GM18498 (cell line): ENCODE results near the gene DMXL2.
"Not testable (repeated sequence)": the region's sequence is repeated elsewhere in the genome, so short reads cannot be mapped to it uniquely, and the experiment has no call there.

Experiments used
- ATAC-seq: cut with Tn5 transposase; IDR thresholded peaks from one replicate; pipeline ENCODE4 v1.9.1; 2021; ENCODE audit warnings: mild to moderate bottlenecking, moderate library complexity; ENCODE audit not compliant: unreplicated experiment

DMXL2 gene

GRCh38 chr15:51579012-51579411, 43.6 kb downstream of the DMXL2 start:
- no peak for ATAC-seq

- no peak for ATAC-seq
These were observed 44.8 kb downstream of the DMXL2 start for GRCh38 chr15:51577636-51578304.

GRCh38 chr15:51576911-51577500, 45.6 kb downstream of the DMXL2 start:
- ATAC-seq = no peak

- no peak for ATAC-seq
These were observed 46.2 kb downstream of the DMXL2 start for GRCh38 chr15:51576286-51576850.

GRCh38 chr15:51575775-51576174, 46.8 kb downstream of the DMXL2 start:
- ATAC-seq = no peak

- not testable (repeated sequence) for ATAC-seq
These were observed 49.2 kb downstream of the DMXL2 start for GRCh38 chr15:51573352-51573751.

- not testable (repeated sequence) for ATAC-seq
These were observed 53.4 kb downstream of the DMXL2 start for GRCh38 chr15:51568939-51569784.

- ATAC-seq = no peak
These were observed 61.3 kb downstream of the DMXL2 start for GRCh38 chr15:51561271-51561670.

GRCh38 chr15:51558876-51559275, 63.7 kb downstream of the DMXL2 start:
- ATAC-seq = no peak

- ATAC-seq = no peak
These were observed 64.2 kb downstream of the DMXL2 start for GRCh38 chr15:51558411-51558810.

GRCh38 chr15:51550841-51551240, 71.7 kb downstream of the DMXL2 start:
- no peak for ATAC-seq

- ATAC-seq = no peak
These were observed 74.9 kb downstream of the DMXL2 start for GRCh38 chr15:51547656-51548055.

GRCh38 chr15:51536965-51537574, 85.5 kb downstream of the DMXL2 start:
- ATAC-seq = no peak

GRCh38 chr15:51533672-51534398, 88.7 kb downstream of the DMXL2 start:
- no peak for ATAC-seq

- ATAC-seq = no peak
These were observed 95.6 kb downstream of the DMXL2 start for GRCh38 chr15:51526955-51527354.

- no peak for ATAC-seq
These were observed 98.2 kb downstream of the DMXL2 start for GRCh38 chr15:51524376-51524775.

GRCh38 chr15:51516291-51516690, 106.3 kb downstream of the DMXL2 start:
- no peak for ATAC-seq

GRCh38 chr15:51505251-51505650, 117.3 kb downstream of the DMXL2 start:
- no peak for ATAC-seq

- no peak for ATAC-seq
These were observed 119.6 kb downstream of the DMXL2 start for GRCh38 chr15:51503003-51503402.

GRCh38 chr15:51499379-51499976, 123.1 kb downstream of the DMXL2 start:
- no peak for ATAC-seq
